Mucosa of rectum (tissue), 2 donors: ENCODE measurements around the gene SUMO2.

ENCODE experiments used
- H3K27ac ChIP-seq, 2 donors: one replicate each; pipeline ENCODE4 v1.7.0; 2013; ENCODE audit warnings: inconsistent platforms in 2 of 2, low read depth in 2 of 2, low read length in 2 of 2
- H3K27me3 ChIP-seq, 2 donors: one replicate each; pipeline ENCODE4 v1.7.0; 2013; ENCODE audit warnings: low read length in 2 of 2; ENCODE audit not compliant: control insufficient read depth in 2 of 2, insufficient read depth in 2 of 2
- H3K36me3 ChIP-seq, 2 donors: one replicate each; pipeline ENCODE4 v1.7.0; 2013; ENCODE audit warnings: low read length in 2 of 2; ENCODE audit not compliant: control insufficient read depth in 2 of 2, insufficient read depth in 2 of 2
- H3K4me1 ChIP-seq, 2 donors: one replicate each; pipeline ENCODE4 v1.7.0; 2013; ENCODE audit warnings: low read length in 2 of 2, mild to moderate bottlenecking in 1 of 2; ENCODE audit not compliant: control insufficient read depth in 2 of 2, insufficient read depth in 2 of 2
- H3K4me3 ChIP-seq, 2 donors: one replicate each; pipeline ENCODE4 v1.7.0; 2013; ENCODE audit warnings: low read length in 2 of 2
- H3K9ac ChIP-seq, 2 donors: one replicate each; pipeline ENCODE4 v1.7.0; 2013; ENCODE audit warnings: low read length in 2 of 2, low read depth in 1 of 2, mild to moderate bottlenecking in 1 of 2
- H3K9me3 ChIP-seq, 2 donors: one replicate each; pipeline ENCODE4 v1.7.0; 2013; ENCODE audit warnings: low read length in 2 of 2; ENCODE audit not compliant: control insufficient read depth in 2 of 2
- donor health status: healthy.
- donor health status: Normal muscosa, but diverticular disease.

SUMO2 gene

GRCh38 chr17:75182569-75183436, at the start of gene SUMO2:
Gene SUMO2 (minus strand): TSS chr17:75182959. CDS start chr17:75182834, 125 bp downstream.
- Histone ChIP-seq H3K27ac (peak within 1 kb of the TSS; percentile 95 to 97), H3K4me3 (peak within 1 kb of the TSS; percentile 86 to 93), H3K27me3 (no peaks in the 10 kb centered on the region), H3K4me1 (peaks cover 6 to 9% of the 10 kb centered on the region in 2 donors), H3K9ac (peak within 1 kb of the TSS; percentile 81 to 95), H3K9me3 (no peaks in the 10 kb centered on the region), H3K36me3 (peaks cover 0 to 6% of the 10 kb centered on the region in 2 donors)

- H3K9me3 ChIP-seq = no peaks in the 10 kb centered on the region
- H3K9ac ChIP-seq = no peak overlapping the region
- H3K27me3 ChIP-seq = no peaks in the 10 kb centered on the region
- H3K27ac ChIP-seq = no peak overlapping the region
- H3K4me3 ChIP-seq = no peak overlapping the region
- H3K4me1 ChIP-seq = peaks cover 0 to 3% of the 10 kb centered on the region in 2 donors
- H3K36me3 ChIP-seq = peaks cover 67 to 72% of the 10 kb centered on the region in 2 donors
Measured at GRCh38 chr17:75231741-75232464, 49.1 kb upstream of the SUMO2 start.

GRCh38 chr17:75231071-75231470, 48.3 kb upstream of the SUMO2 start:
- H3K9me3 ChIP-seq = no peaks in the 10 kb centered on the region
- no peak overlapping the region for H3K9ac ChIP-seq
- no peak overlapping the region for H3K4me3 ChIP-seq
- H3K27me3 ChIP-seq = no peaks in the 10 kb centered on the region
- H3K4me1 ChIP-seq = peaks cover 0 to 3% of the 10 kb centered on the region in 2 donors
- peaks cover 65 to 72% of the 10 kb centered on the region in 2 donors for H3K36me3 ChIP-seq
- no peak overlapping the region for H3K27ac ChIP-seq

GRCh38 chr17:75228847-75229246, 46.1 kb upstream of the SUMO2 start:
- no peak overlapping the region for H3K9ac ChIP-seq
- no peak overlapping the region for H3K4me3 ChIP-seq
- H3K9me3 ChIP-seq = no peaks in the 10 kb centered on the region
- peaks cover 60 to 68% of the 10 kb centered on the region in 2 donors for H3K36me3 ChIP-seq
- H3K27me3 ChIP-seq = no peaks in the 10 kb centered on the region
- H3K4me1 ChIP-seq = peaks cover 0 to 3% of the 10 kb centered on the region in 2 donors
- peak overlapping the region; percentile 20 to 52 for H3K27ac ChIP-seq

- Histone ChIP-seq H3K36me3 (peaks cover 60 to 68% of the 10 kb centered on the region in 2 donors), H3K4me3 (no peak overlapping the region), H3K4me1 (peaks cover 0 to 3% of the 10 kb centered on the region in 2 donors), H3K9ac (no peak overlapping the region), H3K27me3 (no peaks in the 10 kb centered on the region), H3K9me3 (no peaks in the 10 kb centered on the region), H3K27ac (peak overlapping the region in 1 of 2 donors; percentile 52)
Measured at GRCh38 chr17:75228305-75228704, 45.5 kb upstream of the SUMO2 start.

GRCh38 chr17:75227729-75228128, 45.0 kb upstream of the SUMO2 start:
- peak overlapping the region in 1 of 2 donors; percentile 4 for H3K27ac ChIP-seq
- H3K4me1 ChIP-seq = peaks cover 0 to 3% of the 10 kb centered on the region in 2 donors
- H3K9ac ChIP-seq = no peak overlapping the region
- no peaks in the 10 kb centered on the region for H3K9me3 ChIP-seq
- no peak overlapping the region for H3K4me3 ChIP-seq
- no peaks in the 10 kb centered on the region for H3K27me3 ChIP-seq
- peaks cover 59 to 68% of the 10 kb centered on the region in 2 donors for H3K36me3 ChIP-seq

GRCh38 chr17:75225016-75225415, 42.3 kb upstream of the SUMO2 start:
- Histone ChIP-seq H3K4me3 (no peak overlapping the region), H3K27ac (no peak overlapping the region), H3K9ac (no peak overlapping the region), H3K9me3 (no peaks in the 10 kb centered on the region), H3K4me1 (peaks cover 0 to 3% of the 10 kb centered on the region in 2 donors), H3K36me3 (peaks cover 44 to 57% of the 10 kb centered on the region in 2 donors), H3K27me3 (no peaks in the 10 kb centered on the region)

- Histone ChIP-seq H3K4me1 (no peaks in the 10 kb centered on the region), H3K27me3 (no peaks in the 10 kb centered on the region), H3K4me3 (no peak overlapping the region), H3K9me3 (no peaks in the 10 kb centered on the region), H3K27ac (no peak overlapping the region), H3K36me3 (peaks cover 43% of the 10 kb centered on the region in 2 donors), H3K9ac (no peak overlapping the region)
Measured at GRCh38 chr17:75219815-75220214, 37.1 kb upstream of the SUMO2 start.

- no peaks in the 10 kb centered on the region for H3K9me3 ChIP-seq
- H3K27me3 ChIP-seq = no peaks in the 10 kb centered on the region
- no peak overlapping the region for H3K9ac ChIP-seq
- H3K27ac ChIP-seq = no peak overlapping the region
- H3K36me3 ChIP-seq = peaks cover 50 to 51% of the 10 kb centered on the region in 2 donors
- H3K4me3 ChIP-seq = no peak overlapping the region
- H3K4me1 ChIP-seq = no peaks in the 10 kb centered on the region
Measured at GRCh38 chr17:75218131-75218530, 35.4 kb upstream of the SUMO2 start.

- no peak overlapping the region for H3K27ac ChIP-seq
- peaks cover 33 to 37% of the 10 kb centered on the region in 2 donors for H3K36me3 ChIP-seq
- H3K4me1 ChIP-seq = peaks cover 4 to 5% of the 10 kb centered on the region in 2 donors
- H3K27me3 ChIP-seq = no peaks in the 10 kb centered on the region
- no peak overlapping the region for H3K4me3 ChIP-seq
- no peaks in the 10 kb centered on the region for H3K9me3 ChIP-seq
- H3K9ac ChIP-seq = no peak overlapping the region
Measured at GRCh38 chr17:75209061-75209460, 26.3 kb upstream of the SUMO2 start.
